ENCODE measurements around the gene HOXA5. TPM values are rescaled to one million over a fixed set of nuclear protein-coding genes. Genes with fewer than 3 reads are reported as not detected.
A peak's percentile ranks its signal among the peaks of the same experiment; 100 is the strongest.

Gene HOXA5
- total and polyA plus RNA-seq, 9 donors, result 7.1 to 16.6 (median 9.4) TPM

- DNase-seq, result no peak
- Histone ChIP-seq H3K27ac (ENCODE audit: low read length) (peak overlapping the region; percentile 98), H3K36me3 (ENCODE audit: control insufficient read depth, insufficient read depth, low read length) (peaks cover 15% of the 10 kb centered on the region), H3K9me3 (replicated peaks; ENCODE audit: control insufficient read depth, low read depth, low read length) (no peaks in the 10 kb centered on the region), H3K27me3 (ENCODE audit: control insufficient read depth, insufficient read depth, low read length) (peaks cover 78% of the 10 kb centered on the region), H3K4me3 (ENCODE audit: low read length) (peak overlapping the region; percentile 72), H3K4me1 (ENCODE audit: control insufficient read depth, insufficient read depth, low read length) (peaks cover 66% of the 10 kb centered on the region)
- WGBS (ENCODE audit: insufficient coverage), result no CpG with 5 or more reads among the region's 11 CpGs
Measured at GRCh38 chr7:27170426-27171324, 27.2 kb upstream of the HOXA5 start.

- WGBS (ENCODE audit: insufficient coverage), result under 1% methylated on average over 24 of the region's 46 CpGs
- Histone ChIP-seq H3K27me3 (ENCODE audit: control insufficient read depth, insufficient read depth, low read length) (peaks cover 73% of the 10 kb centered on the region), H3K27ac (ENCODE audit: low read length) (peak overlapping the region; percentile 98), H3K4me3 (ENCODE audit: low read length) (peak overlapping the region; percentile 72), H3K9me3 (replicated peaks; ENCODE audit: control insufficient read depth, low read depth, low read length) (no peaks in the 10 kb centered on the region), H3K4me1 (ENCODE audit: control insufficient read depth, insufficient read depth, low read length) (peaks cover 60% of the 10 kb centered on the region), H3K36me3 (ENCODE audit: control insufficient read depth, insufficient read depth, low read length) (peaks cover 15% of the 10 kb centered on the region)
- peak; percentile 71 for DNase-seq
Measured at GRCh38 chr7:27169658-27170425, 26.4 kb upstream of the HOXA5 start.

GRCh38 chr7:27168265-27168947 lies 24.9 kb upstream of the HOXA5 start:
- 3% methylated on average over 20 of the region's 25 CpGs for whole genome bisulfite sequencing (ENCODE audit: insufficient coverage)
- peak; percentile 91 for DNase-seq
- Histone ChIP-seq H3K36me3 (ENCODE audit: control insufficient read depth, insufficient read depth, low read length) (peaks cover 15% of the 10 kb centered on the region), H3K27me3 (ENCODE audit: control insufficient read depth, insufficient read depth, low read length) (peaks cover 75% of the 10 kb centered on the region), H3K4me3 (ENCODE audit: low read length) (peak overlapping the region; percentile 72), H3K4me1 (ENCODE audit: control insufficient read depth, insufficient read depth, low read length) (peaks cover 59% of the 10 kb centered on the region), H3K27ac (ENCODE audit: low read length) (peak overlapping the region; percentile 98), H3K9me3 (replicated peaks; ENCODE audit: control insufficient read depth, low read depth, low read length) (no peaks in the 10 kb centered on the region)

- no peaks in the 10 kb centered on the region for H3K9me3 ChIP-seq (replicated peaks; ENCODE audit: control insufficient read depth, low read depth, low read length)
- H3K27ac ChIP-seq (ENCODE audit: low read length), result peak overlapping the region; percentile 98
- peak; percentile 59 for DNase-seq
- WGBS (ENCODE audit: insufficient coverage), result 21% methylated on average over 2 of the region's 4 CpGs
- peak overlapping the region; percentile 72 for H3K4me3 ChIP-seq (ENCODE audit: low read length)
- H3K27me3 ChIP-seq (ENCODE audit: control insufficient read depth, insufficient read depth, low read length), result peaks cover 74% of the 10 kb centered on the region
- H3K36me3 ChIP-seq (ENCODE audit: control insufficient read depth, insufficient read depth, low read length), result peaks cover 18% of the 10 kb centered on the region
- peaks cover 59% of the 10 kb centered on the region for H3K4me1 ChIP-seq (ENCODE audit: control insufficient read depth, insufficient read depth, low read length)
Measured at GRCh38 chr7:27167916-27168264, 24.4 kb upstream of the HOXA5 start.

GRCh38 chr7:27166531-27167505 lies 23.3 kb upstream of the HOXA5 start:
- no peaks in the 10 kb centered on the region for H3K9me3 ChIP-seq (replicated peaks; ENCODE audit: control insufficient read depth, low read depth, low read length)
- H3K27me3 ChIP-seq (ENCODE audit: control insufficient read depth, insufficient read depth, low read length), result peaks cover 65% of the 10 kb centered on the region
- peak overlapping the region; percentile 72 for H3K4me3 ChIP-seq (ENCODE audit: low read length)
- H3K36me3 ChIP-seq (ENCODE audit: control insufficient read depth, insufficient read depth, low read length), result peaks cover 18% of the 10 kb centered on the region
- H3K4me1 ChIP-seq (ENCODE audit: control insufficient read depth, insufficient read depth, low read length), result peaks cover 55% of the 10 kb centered on the region
- 8% methylated on average over 33 of the region's 50 CpGs for WGBS (ENCODE audit: insufficient coverage)
- peak; percentile 72 for DNase-seq
- peak overlapping the region; percentile 98 for H3K27ac ChIP-seq (ENCODE audit: low read length)

DNA sequence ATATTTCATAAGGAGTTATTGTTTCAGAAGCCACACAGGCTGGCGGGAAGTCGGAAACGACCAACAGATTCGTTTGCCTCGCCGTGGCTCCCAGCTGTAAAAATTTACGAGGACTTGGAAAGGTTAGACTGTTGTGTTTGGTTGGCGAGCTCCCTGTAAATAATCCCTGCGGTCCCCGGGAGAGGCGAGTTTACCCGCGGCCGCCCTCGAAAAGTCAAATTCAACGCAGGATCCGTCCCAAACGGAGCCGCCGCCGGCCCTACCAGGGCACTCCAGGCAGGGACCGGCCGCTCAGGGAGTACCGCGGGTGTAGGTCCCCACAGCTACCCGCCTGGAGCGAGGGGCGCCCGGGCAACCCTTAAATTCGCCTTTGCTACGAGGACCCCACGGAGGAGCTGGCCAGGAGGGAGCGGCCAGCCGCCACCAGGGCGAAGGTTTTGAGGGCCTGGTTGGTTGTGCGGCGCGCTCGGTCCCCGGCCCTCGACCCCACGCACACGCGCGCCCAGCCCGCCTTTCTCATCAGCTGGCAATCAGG lies 22.6 kb upstream of the HOXA5 start:
- Histone ChIP-seq H3K4me1 (ENCODE audit: control insufficient read depth, insufficient read depth, low read length) (peaks cover 57% of the 10 kb centered on the region), H3K27ac (ENCODE audit: low read length) (peak overlapping the region; percentile 98), H3K4me3 (ENCODE audit: low read length) (peak overlapping the region; percentile 72), H3K27me3 (ENCODE audit: control insufficient read depth, insufficient read depth, low read length) (peaks cover 60% of the 10 kb centered on the region), H3K36me3 (ENCODE audit: control insufficient read depth, insufficient read depth, low read length) (peaks cover 13% of the 10 kb centered on the region), H3K9me3 (replicated peaks; ENCODE audit: control insufficient read depth, low read depth, low read length) (no peaks in the 10 kb centered on the region)
- WGBS (ENCODE audit: insufficient coverage), result 3% methylated on average over 46 of the region's 46 CpGs
- DNase-seq, result peak; percentile 86

DNA sequence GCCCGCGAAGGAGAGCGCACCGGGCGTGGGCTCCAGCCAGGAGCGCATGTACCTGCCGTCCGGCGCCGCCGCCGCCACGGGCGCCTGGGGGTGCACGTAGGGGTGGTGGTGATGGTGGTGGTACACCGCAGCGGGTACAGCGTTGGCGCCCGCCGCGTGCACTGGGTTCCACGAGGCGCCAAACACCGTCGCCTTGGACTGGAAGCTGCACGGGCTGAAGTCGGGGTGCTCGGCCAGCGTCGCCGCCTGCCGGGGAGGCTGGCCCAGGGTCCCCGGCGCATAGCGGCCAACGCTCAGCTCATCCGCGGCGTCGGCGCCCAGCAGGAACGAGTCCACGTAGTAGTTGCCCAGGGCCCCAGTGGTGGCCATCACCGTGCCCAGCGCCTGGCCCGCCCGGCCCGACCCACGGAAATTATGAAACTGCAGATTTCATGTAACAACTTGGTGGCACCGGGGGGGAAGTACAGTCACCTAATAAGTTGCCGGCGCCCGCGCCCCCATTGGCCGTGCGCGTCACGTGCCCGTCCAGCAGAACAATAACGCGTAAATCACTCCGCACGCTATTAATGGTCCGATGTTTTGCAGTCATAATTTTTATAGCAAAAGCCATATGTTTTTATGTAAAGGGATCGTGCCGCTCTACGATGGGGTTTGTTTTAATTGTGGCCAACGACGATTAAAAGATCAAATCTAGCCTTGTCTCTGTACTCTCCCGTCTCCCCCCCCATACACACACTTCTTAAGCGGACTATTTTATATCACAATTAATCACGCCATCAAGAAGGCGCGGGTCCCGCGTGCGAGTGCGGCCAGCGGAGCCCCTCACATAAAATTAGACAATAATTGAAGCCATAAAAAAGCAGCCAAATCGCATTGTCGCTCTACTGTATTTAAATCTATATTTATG lies 21.9 kb upstream of the HOXA5 start, which contains the start of gene HOXA9:
HOXA9 (minus strand) TSS at position 449 of the 907 bp plus-strand sequence; CDS start at position 369, 80 bp downstream.
- Histone ChIP-seq H3K36me3 (ENCODE audit: control insufficient read depth, insufficient read depth, low read length) (peaks cover 13% of the 10 kb centered on the region), H3K27me3 (ENCODE audit: control insufficient read depth, insufficient read depth, low read length) (peaks cover 60% of the 10 kb centered on the region), H3K27ac (ENCODE audit: low read length) (peak within 1 kb of the TSS; percentile 98), H3K4me3 (ENCODE audit: low read length) (peak within 1 kb of the TSS; percentile 72), H3K9me3 (replicated peaks; ENCODE audit: control insufficient read depth, low read depth, low read length) (no peaks in the 10 kb centered on the region), H3K4me1 (ENCODE audit: control insufficient read depth, insufficient read depth, low read length) (peaks cover 60% of the 10 kb centered on the region)
- peak; percentile 98 for DNase-seq
- 0% methylated on average over 55 of the region's 82 CpGs for WGBS (ENCODE audit: insufficient coverage)

DNA sequence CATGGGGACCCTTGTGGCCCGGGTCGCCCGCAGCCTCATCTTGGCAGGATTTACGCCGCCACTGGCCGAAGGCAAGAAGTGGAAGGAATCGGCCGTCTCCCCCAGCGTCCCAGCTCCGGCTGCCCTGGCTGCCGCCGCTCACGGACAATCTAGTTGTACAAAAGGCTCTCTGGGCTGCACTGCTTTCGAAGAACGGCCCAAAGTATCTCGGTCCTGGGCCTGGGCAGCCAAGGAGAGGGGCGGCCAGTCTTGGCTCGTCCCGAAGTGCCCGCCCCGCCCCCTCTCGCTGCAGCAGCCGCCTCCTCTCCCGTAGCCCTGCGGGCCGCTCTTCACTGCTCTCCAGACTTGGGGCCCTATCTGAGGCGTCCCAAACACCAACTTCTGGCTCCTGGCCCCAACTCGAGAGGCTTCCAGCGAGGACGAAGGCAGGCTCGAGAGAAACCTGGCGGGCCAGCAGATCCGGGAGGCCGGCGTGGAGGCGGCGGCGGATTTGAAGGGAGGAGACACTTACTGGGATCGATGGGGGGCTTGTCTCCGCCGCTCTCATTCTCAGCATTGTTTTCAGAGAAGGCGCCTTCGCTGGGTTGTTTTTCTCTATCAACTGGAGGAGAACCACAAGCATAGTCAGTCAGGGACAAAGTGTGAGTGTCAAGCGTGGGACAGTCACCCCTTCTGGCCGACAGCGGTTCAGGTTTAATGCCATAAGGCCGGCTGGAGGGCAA lies 21.0 kb upstream of the HOXA5 start:
- 2% methylated on average over 44 of the region's 47 CpGs for WGBS (ENCODE audit: insufficient coverage)
- Histone ChIP-seq H3K27ac (ENCODE audit: low read length) (peak overlapping the region; percentile 98), H3K36me3 (ENCODE audit: control insufficient read depth, insufficient read depth, low read length) (peaks cover 13% of the 10 kb centered on the region), H3K27me3 (ENCODE audit: control insufficient read depth, insufficient read depth, low read length) (peaks cover 57% of the 10 kb centered on the region), H3K9me3 (replicated peaks; ENCODE audit: control insufficient read depth, low read depth, low read length) (no peaks in the 10 kb centered on the region), H3K4me3 (ENCODE audit: low read length) (peak overlapping the region; percentile 72), H3K4me1 (ENCODE audit: control insufficient read depth, insufficient read depth, low read length) (peaks cover 59% of the 10 kb centered on the region)
- DNase-seq, result peak; percentile 72

All from muscle of leg (tissue), 11 donors.